HS-27A (cell line): ENCODE results near the gene CAMK1D.
"Not testable (repeated sequence)": the region's sequence is repeated elsewhere in the genome, so short reads cannot be mapped to it uniquely, and the experiment has no call there.

Experiments
- DNase-seq: peaks from one replicate; pipeline ENCODE4 v3.0.0-alpha.2; 2012; ENCODE audit warnings: low read depth, missing footprints

CAMK1D gene

GRCh38 chr10:12470719-12471118, 121.4 kb downstream of the CAMK1D start:
- DNase-seq, result no peak

DNA sequence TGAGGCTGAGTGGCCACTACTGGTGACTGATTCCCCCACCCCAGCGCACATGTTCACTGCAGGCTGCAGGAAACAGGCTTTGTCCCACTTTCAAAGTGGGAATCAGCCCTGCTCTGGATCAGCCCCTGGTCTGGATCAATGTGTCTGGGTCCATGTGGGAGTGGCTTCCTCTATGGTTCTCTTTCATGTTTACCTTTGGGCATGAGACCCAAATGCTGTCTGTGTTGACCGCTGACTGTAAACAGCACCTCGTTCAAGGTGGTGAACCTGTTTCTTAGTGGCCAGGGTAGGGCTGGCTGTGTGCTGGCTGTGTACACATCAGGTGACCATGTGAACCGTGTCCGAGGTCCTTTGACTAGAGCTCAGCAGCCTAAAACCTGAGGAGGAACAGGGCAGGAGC, 121.8 kb downstream of the CAMK1D start:
- no peak for DNase-seq

DNA sequence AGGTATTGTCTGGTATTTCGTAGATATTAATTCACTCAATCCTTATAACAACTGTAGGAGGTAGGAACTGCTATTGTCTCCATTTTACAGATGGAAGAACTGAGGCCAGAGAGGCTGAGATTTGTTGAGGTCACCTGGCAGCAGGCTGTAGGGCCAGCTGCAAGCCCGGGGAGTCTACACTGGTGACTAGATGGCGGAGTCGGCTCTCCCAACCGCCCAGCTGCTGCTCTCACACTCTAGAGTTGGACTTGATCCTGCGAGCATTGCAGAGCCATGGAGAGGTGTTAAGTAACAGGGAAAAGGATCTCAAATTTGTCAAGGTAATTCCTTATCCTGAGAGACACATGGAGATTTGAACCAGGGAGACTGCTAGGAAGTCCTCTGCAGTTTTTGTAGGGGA, 124.1 kb downstream of the CAMK1D start:
- DNase-seq, result no peak

DNA sequence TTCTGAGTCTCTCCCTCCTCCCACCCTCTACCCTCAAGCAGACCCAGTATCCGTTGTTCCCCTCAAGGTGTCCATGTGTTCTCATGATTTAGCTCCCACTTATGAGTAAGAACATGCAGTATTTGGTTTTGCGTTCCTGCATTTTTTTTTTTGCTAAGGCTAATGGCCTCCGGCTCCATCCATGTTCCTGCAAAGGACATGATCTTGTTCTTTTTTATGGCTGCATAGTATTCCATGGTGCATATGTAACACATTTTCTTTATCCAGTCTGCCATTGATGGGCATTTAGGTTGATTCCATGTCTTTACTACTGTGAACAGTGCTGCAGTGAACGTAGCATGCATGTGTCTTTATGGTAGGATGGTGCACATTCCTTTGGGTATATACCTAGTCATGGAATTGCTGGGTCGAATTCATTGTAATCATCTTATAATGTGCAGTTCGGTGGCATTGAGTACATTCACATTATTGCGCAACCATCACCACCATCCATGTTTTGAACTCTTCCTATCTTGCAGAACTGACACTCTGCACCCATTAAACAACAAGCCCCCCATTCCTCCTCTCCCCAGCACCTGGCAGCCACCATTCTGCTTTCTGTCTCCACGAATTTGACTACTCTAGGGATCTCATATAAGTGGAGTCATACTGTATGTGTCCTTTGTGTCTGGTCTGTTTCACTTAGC, 125.5 kb downstream of the CAMK1D start:
- DNase-seq, result no peak

DNA sequence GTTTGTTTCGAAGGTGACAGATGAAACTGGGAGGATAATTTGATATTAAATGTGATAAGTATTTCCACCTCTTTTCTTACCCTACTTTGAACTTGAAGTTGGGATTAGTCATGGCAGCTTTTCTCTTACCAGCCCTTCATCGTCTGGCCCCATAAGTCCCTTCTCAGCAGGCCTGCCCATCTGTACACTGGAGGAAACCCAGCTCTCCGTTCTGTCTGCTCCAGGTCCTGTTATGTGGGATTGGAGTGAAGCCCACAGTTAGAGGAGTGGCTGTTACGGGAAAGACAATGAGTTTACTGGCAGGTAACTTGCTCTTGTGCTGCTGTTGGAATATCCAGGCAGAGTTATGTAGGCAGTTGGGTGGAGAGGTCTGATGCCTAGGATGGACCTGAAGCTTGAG, 127.3 kb downstream of the CAMK1D start:
- no peak for DNase-seq

GRCh38 chr10:12479437-12479844, 130.1 kb downstream of the CAMK1D start:
- no peak for DNase-seq

- DNase-seq, result no peak
Observed at GRCh38 chr10:12479924-12480323, 130.6 kb downstream of the CAMK1D start.

DNA sequence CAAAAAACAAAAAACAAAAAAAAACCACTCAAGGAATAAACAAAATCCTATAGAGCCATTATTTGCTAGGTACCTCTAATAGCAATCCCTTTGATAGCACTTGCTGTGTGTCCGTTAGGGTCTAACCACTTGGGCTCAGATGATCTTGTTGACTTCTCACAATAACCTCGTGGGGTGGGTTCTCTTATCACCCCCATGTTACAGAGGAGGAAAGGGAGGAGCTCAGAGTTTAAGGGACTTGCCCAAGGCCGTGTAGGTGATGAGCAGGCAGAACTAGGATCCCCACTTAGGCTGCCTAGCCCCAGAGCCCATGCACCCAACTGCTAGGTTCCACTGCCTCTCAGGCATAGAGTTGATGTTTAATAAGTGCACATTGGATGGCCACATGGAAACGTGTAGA, 131.1 kb downstream of the CAMK1D start:
- no peak for DNase-seq

GRCh38 chr10:12481924-12482323, 132.6 kb downstream of the CAMK1D start:
- DNase-seq, result no peak

DNA sequence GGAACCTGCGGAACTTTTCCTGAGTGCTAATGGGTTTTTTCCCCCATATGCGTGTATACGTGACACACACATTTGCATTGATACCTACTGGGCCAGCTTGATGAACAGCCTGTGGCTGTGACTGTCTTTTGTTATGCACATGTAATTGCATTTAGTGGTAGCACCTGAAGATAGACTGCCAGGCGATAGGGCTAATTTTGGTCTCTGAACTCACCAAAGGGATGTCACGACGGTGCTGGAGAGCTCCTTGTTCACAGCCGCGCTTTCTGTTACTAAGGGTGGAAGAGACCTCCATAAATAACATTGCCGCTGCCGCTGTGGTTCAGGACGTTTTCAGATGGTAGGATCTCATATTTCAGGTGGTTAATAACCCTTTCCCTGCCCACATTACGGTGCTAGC, 133.2 kb downstream of the CAMK1D start:
- DNase-seq, result no peak

DNA sequence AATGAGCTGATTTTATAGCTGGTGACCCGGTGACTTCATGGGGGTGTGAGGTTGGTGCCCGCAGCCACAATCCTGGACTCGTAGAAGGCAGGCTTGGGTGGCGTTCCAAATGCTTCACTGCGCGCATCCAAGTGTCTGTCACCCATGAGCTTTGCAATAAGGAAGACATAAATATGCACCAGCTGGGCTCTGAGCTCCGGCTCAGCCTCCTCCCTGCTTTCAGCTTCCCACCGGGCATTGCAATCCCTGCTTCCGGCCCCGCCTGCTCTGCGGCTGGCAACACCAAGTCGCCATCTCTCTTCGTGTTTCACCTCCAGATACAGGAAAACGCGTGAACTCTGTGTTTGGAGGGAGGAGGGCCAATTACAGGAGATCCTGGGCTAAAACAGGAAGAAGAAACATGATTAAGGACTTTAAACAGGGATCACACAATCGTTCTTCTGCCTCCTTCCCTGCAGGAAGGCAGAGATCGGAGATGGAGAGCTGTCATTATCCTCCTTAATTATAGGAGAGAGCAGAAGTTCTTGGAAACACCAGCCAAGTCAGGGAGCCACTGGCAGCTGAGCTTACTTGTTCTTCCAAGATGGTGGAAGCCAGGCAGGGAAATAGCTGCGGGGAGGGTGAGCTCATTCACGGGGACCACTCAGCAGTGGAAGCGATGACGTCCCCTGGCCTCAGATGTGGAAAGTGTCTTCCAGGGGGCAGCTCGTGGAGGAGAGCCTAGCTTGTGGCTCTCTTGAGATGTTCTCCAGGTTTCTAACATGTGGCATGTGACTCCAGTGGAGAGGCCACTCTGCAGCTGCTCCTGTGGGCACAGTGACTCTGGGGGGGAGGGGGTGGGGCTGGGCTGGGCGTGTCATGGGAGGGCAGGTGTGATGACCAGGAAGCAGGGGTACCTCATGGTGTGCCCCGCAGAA, 134.9 kb downstream of the CAMK1D start:
- DNase-seq, result no peak

GRCh38 chr10:12484941-12485805, 135.8 kb downstream of the CAMK1D start:
- DNase-seq, result no peak

GRCh38 chr10:12487366-12487765, 138.0 kb downstream of the CAMK1D start:
- DNase-seq, result no peak

DNA sequence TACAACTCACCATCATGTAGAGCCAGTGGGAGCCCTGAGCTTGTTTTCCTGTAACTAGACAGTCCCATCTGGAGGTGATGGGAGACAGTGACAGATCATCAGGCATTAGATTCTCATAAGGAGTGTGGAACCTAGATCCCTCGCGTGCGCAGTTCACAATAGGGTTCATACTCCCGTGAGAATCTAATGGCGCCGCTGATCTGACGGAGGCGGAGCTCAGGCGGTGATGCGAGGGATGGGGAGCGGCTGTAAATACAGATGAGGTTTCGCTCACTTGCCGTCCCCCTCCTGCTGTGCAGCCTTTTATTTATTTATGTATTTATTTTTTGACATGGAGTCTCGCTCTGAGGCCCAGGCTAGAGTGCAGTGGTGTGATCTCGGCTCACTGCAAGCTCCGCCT, 139.3 kb downstream of the CAMK1D start:
- DNase-seq, result no peak

DNA sequence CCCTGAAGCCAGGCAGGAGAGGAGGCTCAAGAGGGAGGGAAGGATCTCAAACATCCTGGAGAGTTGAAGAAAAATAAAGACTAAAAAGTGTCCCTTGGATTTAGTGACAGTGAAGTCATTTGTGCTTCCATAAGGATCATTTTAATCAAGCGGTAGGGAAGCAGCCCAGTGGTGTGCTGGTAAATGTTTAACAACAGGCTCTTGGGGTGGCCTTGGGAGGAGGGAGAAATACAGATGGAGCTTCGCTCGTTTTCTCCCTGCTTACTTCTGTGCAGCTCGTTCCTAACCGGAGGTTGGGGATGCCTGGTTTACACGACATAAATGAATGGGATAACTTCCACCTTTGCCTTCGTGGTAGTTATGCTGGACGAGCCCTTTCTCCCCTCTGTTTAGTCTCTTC, 140.0 kb downstream of the CAMK1D start:
- no peak for DNase-seq

GRCh38 chr10:12489806-12490205, 140.5 kb downstream of the CAMK1D start:
- no peak for DNase-seq

- DNase-seq, result no peak
Observed at GRCh38 chr10:12490963-12491362, 141.6 kb downstream of the CAMK1D start.

- no peak for DNase-seq
Observed at GRCh38 chr10:12491491-12491890, 142.1 kb downstream of the CAMK1D start.

DNA sequence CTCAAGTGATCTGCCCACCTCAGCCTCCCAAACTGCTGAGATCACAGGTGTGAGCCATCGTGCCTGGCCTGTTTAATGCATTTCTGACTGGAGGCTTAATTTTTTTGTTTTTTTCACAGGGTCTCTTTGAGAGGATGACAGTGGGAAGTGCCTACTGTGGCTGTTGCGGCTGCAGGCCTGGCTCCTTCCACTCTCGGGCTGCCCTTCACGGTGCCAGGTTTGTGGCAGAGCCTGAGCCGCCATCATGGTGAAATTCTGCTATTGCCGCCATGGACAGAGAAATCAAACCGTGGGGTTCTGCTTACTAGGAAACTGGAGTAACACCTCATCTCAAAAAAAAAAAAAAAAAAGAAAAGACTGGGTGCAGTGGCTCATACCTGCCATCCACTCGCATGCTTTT, 142.7 kb downstream of the CAMK1D start:
- no peak for DNase-seq

- not testable (repeated sequence) for DNase-seq
Observed at GRCh38 chr10:12497046-12497445, 147.7 kb downstream of the CAMK1D start.

GRCh38 chr10:12499076-12499986, 150.0 kb downstream of the CAMK1D start:
- DNase-seq, result no peak
